Type B pancreatic cell (in vitro differentiated cells): ENCODE data around the gene CA11. TPM values are rescaled to one million over a fixed set of nuclear protein-coding genes. Genes with fewer than 3 reads are reported as not detected.

Source experiments
- DNase-seq: peaks from one replicate; pipeline ENCODE4 v3.0.0; 2021; ENCODE audit warnings: mixed read lengths; ENCODE audit not compliant: unreplicated experiment; ENCODE audit errors: extremely low spot score
- H3K27ac Mint-ChIP-seq: 2 replicates; pipeline ENCODE4 v1.8.0; 2021; ENCODE audit warnings: mild to moderate bottlenecking, mixed read lengths
- H3K27me3 Mint-ChIP-seq: 2 replicates; pipeline ENCODE4 v1.8.0; 2021; ENCODE audit warnings: mixed read lengths
- H3K36me3 Mint-ChIP-seq: 2 replicates; pipeline ENCODE4 v1.8.0; 2021; ENCODE audit warnings: mixed read lengths
- H3K4me1 Mint-ChIP-seq: one replicate; pipeline ENCODE4 v1.8.0; 2021; ENCODE audit warnings: mixed read lengths; ENCODE audit not compliant: unreplicated experiment
- H3K4me3 Mint-ChIP-seq: 2 replicates; pipeline ENCODE4 v1.8.0; 2021; ENCODE audit warnings: mild to moderate bottlenecking, mixed read lengths
- H3K9me3 Mint-ChIP-seq: 2 replicates; pipeline ENCODE4 v1.8.0; 2021; ENCODE audit warnings: mixed read lengths
- total RNA-seq: library from RNA; stranded (reverse); gene quantifications from 2 replicates; pipeline ENCODE4 v1.2.1, GENCODE V29; 2021; ENCODE audit warnings: low replicate concordance
- TF ChIP-seq, protein P1 (sequence below): fragments of 200-600 bp; sonication (generic); conservative IDR thresholded peaks from 2 replicates; pipeline ENCODE4 v1.5.0; 2021; ENCODE audit warnings: antibody characterized with exemption, mild to moderate bottlenecking

Gene CA11
- total RNA-seq, 1 donor from 2014 or later: 43.3 TPM

DNA sequence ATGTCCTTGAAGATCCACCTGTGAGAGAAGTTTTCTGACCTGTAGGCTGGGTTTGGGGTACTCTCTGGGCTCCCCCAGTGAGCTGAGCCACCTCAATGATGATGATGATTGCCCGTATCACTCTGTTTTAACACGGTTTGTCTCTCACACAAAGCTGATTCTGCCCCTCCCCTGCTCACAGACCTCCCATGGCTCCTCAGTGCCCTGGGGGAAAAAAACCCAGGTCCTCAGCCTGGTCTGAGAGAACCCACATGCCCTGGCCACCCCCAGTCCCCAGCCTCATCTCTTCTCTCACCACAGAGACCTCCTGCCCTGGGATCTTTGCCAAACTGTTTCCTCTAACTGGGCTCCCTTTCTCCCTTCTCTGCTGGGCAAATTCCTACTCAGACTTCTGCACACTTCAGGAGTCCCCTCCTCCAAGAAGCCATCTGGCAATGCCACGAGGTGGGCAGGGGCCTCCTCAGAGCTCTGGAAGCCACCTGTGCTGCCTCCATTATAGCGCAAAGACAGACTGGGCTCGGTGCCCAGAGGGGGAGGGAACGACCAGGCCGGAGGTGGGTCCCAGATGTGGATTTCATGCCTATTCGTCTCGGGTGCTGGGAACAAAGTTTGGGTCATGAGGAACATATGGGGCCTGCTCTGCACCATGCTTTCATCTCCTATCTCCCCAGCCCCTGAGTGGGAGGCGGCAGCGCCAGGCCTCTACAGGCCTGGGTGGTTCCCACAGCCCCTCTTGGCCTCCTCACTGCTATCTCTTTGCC is 8.5 kb upstream of the CA11 start:
- Mint-ChIP-seq H3K4me3 (no peak overlapping the region), H3K36me3 (no peaks in the 10 kb centered on the region), H3K9me3 (no peaks in the 10 kb centered on the region), H3K27me3 (no peaks in the 10 kb centered on the region), H3K4me1 (peaks cover 17% of the 10 kb centered on the region), H3K27ac (no peak overlapping the region)
- no peak for DNase-seq
- TF ChIP-seq, protein P1, sequence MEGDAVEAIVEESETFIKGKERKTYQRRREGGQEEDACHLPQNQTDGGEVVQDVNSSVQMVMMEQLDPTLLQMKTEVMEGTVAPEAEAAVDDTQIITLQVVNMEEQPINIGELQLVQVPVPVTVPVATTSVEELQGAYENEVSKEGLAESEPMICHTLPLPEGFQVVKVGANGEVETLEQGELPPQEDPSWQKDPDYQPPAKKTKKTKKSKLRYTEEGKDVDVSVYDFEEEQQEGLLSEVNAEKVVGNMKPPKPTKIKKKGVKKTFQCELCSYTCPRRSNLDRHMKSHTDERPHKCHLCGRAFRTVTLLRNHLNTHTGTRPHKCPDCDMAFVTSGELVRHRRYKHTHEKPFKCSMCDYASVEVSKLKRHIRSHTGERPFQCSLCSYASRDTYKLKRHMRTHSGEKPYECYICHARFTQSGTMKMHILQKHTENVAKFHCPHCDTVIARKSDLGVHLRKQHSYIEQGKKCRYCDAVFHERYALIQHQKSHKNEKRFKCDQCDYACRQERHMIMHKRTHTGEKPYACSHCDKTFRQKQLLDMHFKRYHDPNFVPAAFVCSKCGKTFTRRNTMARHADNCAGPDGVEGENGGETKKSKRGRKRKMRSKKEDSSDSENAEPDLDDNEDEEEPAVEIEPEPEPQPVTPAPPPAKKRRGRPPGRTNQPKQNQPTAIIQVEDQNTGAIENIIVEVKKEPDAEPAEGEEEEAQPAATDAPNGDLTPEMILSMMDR: no peak

DNA sequence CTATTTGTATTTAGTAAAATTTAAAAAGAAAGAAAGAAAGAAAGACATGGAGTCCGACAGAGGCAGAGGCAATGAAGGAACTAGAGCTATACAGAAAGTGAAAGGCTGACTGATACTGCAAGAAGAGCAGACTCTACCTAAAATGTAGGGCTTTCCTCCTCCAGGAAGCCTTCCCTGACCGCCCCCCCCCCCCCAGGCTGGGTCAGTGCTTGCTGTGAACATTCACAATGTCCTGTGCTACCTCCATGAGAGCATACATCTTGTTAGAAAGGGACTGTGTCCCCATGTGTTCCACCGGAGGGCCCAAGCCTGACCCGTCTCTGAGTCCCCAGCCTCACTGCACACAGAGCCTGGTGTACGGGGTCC is 5.7 kb upstream of the CA11 start:
- Mint-ChIP-seq H3K27ac (no peak overlapping the region), H3K9me3 (no peaks in the 10 kb centered on the region)
- TF ChIP-seq, protein P1: no peak

DNA sequence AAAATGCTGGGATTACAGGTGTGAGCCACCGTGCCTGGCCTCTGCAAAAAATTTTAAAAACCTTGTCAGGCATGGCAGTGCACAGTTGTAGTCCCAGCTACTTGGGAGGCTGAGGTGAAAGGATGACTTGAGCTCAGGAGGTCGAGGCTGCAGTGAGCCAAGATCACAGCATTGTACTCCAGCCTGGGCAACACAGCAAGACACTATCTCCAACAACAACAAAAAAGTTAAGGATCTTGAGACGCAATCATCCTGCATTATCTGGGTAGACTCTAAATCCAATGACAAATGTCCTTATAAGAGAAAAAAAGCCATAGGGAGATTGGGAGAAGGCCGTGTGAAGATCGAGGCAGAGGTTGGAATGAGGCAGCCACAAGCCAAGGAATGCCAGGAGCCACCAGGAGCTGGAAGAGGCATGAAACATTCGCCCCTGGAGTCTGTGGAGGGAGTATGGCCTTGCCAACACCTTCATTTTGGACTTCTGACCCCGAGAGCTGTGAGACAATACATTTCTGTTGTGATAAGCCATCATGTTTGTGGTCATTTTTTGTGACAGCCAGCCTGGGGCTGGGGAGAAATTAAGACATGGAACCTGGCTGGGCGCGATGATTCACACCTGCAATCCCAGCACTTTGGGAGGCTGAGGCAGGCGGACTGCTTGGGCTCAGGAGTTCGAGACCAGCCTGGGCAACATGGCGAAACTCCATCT is 5.1 kb upstream of the CA11 start:
- no peak overlapping the region for H3K27ac Mint-ChIP-seq
- H3K9me3 Mint-ChIP-seq: no peaks in the 10 kb centered on the region
- TF ChIP-seq, protein P1: no peak
- DNase-seq: no peak
- no peaks in the 10 kb centered on the region for H3K36me3 Mint-ChIP-seq
- no peaks in the 10 kb centered on the region for H3K27me3 Mint-ChIP-seq
- no peak overlapping the region for H3K4me3 Mint-ChIP-seq
- peaks cover 14% of the 10 kb centered on the region for H3K4me1 Mint-ChIP-seq

More for the DNA sequence above, 5.7 kb upstream of the CA11 start:
- H3K4me1 Mint-ChIP-seq: peaks cover 14% of the 10 kb centered on the region
- no peaks in the 10 kb centered on the region for H3K36me3 Mint-ChIP-seq
- H3K27me3 Mint-ChIP-seq: no peaks in the 10 kb centered on the region
- H3K4me3 Mint-ChIP-seq: no peak overlapping the region
- DNase-seq: no peak

DNA sequence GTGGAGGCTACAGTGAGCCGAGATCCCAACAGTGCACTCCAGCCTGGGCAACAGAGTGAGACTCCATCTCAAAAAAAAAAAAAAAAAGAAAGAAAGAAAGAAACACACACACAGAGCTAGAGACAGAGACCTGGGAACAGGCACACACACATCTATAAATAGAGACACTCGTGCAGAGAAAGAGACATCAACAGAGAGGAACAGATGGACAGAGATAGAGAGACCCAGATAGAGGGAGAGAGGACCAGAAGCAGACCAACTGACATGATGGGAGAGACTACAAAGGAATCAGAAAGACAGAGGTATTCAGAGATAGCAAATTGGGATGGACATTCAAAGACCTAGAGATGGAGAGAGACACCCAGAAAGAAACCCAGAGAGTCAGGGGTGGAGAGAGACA is 2.1 kb upstream of the CA11 start:
- H3K9me3 Mint-ChIP-seq: no peaks in the 10 kb centered on the region
- TF ChIP-seq, protein P1: no peak
- H3K27ac Mint-ChIP-seq: no peak overlapping the region
- H3K36me3 Mint-ChIP-seq: no peaks in the 10 kb centered on the region
- no peak for DNase-seq
- H3K27me3 Mint-ChIP-seq: no peaks in the 10 kb centered on the region
- no peak overlapping the region for H3K4me3 Mint-ChIP-seq
- peaks cover 16% of the 10 kb centered on the region for H3K4me1 Mint-ChIP-seq

DNA sequence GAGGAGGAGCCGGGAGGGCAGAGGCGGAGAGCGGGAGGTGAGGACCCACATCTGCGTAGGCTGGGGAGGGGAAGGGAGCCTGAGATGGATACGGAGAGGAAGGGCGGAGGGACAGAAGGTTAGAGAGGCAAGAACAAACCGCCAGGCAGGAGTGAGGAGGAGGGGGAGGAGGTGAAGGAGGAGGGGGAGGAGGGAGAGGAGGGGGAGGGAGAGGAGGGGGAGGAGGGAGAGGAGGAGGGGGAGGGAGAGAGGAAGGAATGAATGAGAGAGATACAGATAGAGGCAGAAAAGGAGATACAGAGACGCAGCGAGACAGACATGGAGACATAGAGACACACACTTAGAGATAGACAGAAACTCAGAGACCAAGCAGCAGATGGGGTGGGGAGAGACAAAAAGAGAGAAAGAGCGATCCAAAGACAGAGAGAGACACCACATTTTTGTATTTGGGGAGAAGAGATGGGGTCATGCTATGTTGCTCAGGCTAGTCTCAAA is 782 bp upstream of the CA11 start:
- peaks cover 19% of the 10 kb centered on the region for H3K4me1 Mint-ChIP-seq
- H3K36me3 Mint-ChIP-seq: no peaks in the 10 kb centered on the region
- H3K4me3 Mint-ChIP-seq: peak overlapping the region; percentile 50
- H3K27ac Mint-ChIP-seq: no peak overlapping the region
- DNase-seq: no peak
- no peaks in the 10 kb centered on the region for H3K9me3 Mint-ChIP-seq
- TF ChIP-seq, protein P1: no peak
- no peaks in the 10 kb centered on the region for H3K27me3 Mint-ChIP-seq
